HEK293T (cell line): ENCODE data around the gene GLT8D1.
"Not testable (repeated sequence)": the region's sequence is repeated elsewhere in the genome, so short reads cannot be mapped to it uniquely, and the experiment has no call there.

Source experiments
- CTCF ChIA-PET: fragments of 350-600 bp; formaldehyde crosslinking; extraction: SDS; loops from one replicate; lab custom pipeline; 2021; ENCODE audit warnings: antibody characterized with exemption, inconsistent platforms; lab: Yijun Ruan, JAX
- POLR2A ChIA-PET: fragments of 350-600 bp; formaldehyde crosslinking; extraction: SDS; loops from one replicate; lab custom pipeline; 2020; ENCODE audit warnings: antibody characterized with exemption, inconsistent platforms; lab: Yijun Ruan, JAX
- DNase-seq: peaks from one replicate; pipeline ENCODE4 v3.0.0; 2012; ENCODE audit warnings: mixed read lengths; ENCODE audit errors: extremely low spot score
- ARNT ChIP-seq: fragments of 450-650 bp; IDR thresholded peaks from 2 replicates; pipeline ENCODE4 v1.6.1; 2017; ENCODE audit warnings: mild to moderate bottlenecking
- BHLHE40 ChIP-seq: fragments of 450-650 bp; IDR thresholded peaks from 2 replicates; pipeline ENCODE4 v1.6.1; 2016; ENCODE audit warnings: mild to moderate bottlenecking, moderate library complexity, borderline replicate concordance
- CTBP1 ChIP-seq: fragments of 450-650 bp; IDR thresholded peaks from 2 replicates; pipeline ENCODE4 v1.6.1; 2016; ENCODE audit warnings: borderline replicate concordance
- ELF4 ChIP-seq: fragments of 450-650 bp; IDR thresholded peaks from 2 replicates; pipeline ENCODE4 v1.6.1; 2017; ENCODE audit warnings: antibody characterized with exemption
- FOXA1 ChIP-seq: fragments of 450-650 bp; IDR thresholded peaks from 2 replicates; pipeline ENCODE4 v1.6.1; 2016; ENCODE audit warnings: mild to moderate bottlenecking
- FOXK2 ChIP-seq: fragments of 450-650 bp; IDR thresholded peaks from 2 replicates; pipeline ENCODE4 v1.6.1; 2016; ENCODE audit warnings: mild to moderate bottlenecking
- FOXM1 ChIP-seq: fragments of 450-650 bp; IDR thresholded peaks from 2 replicates; pipeline ENCODE4 v1.6.1; 2017; ENCODE audit warnings: mild to moderate bottlenecking, borderline replicate concordance
- HDGF ChIP-seq: fragments of 450-650 bp; IDR thresholded peaks from 2 replicates; pipeline ENCODE4 v1.6.1; 2017; ENCODE audit warnings: antibody characterized with exemption, borderline replicate concordance
- L3MBTL2 ChIP-seq: fragments of 450-650 bp; conservative IDR thresholded peaks from 2 replicates; pipeline ENCODE4 v1.6.1; 2016; ENCODE audit warnings: mild to moderate bottlenecking
- LEF1 ChIP-seq: fragments of 450-650 bp; IDR thresholded peaks from 2 replicates; pipeline ENCODE4 v1.6.1; 2017; ENCODE audit warnings: mild to moderate bottlenecking, borderline replicate concordance
- NFRKB ChIP-seq: fragments of 450-650 bp; IDR thresholded peaks from 2 replicates; pipeline ENCODE4 v1.6.1; 2016; ENCODE audit warnings: mild to moderate bottlenecking, moderate library complexity
- PKNOX1 ChIP-seq: fragments of 450-650 bp; IDR thresholded peaks from 2 replicates; pipeline ENCODE4 v1.6.1; 2016
- SP1 ChIP-seq: fragments of 450-650 bp; IDR thresholded peaks from 2 replicates; pipeline ENCODE4 v1.6.1; 2017
- SUZ12 ChIP-seq: fragments of 450-650 bp; IDR thresholded peaks from 2 replicates; pipeline ENCODE4 v1.6.1; 2016; ENCODE audit warnings: mild to moderate bottlenecking
- TARDBP ChIP-seq: fragments of 450-650 bp; IDR thresholded peaks from 2 replicates; pipeline ENCODE4 v1.6.1; 2016
- ZNF384 ChIP-seq: fragments of 450-650 bp; IDR thresholded peaks from 2 replicates; pipeline ENCODE4 v1.6.1; 2016

Gene GLT8D1

GRCh38 chr3:52739730-52740129 is 34.1 kb upstream of the GLT8D1 start:
- ChIA-PET POLR2A (no interaction called here), CTCF (no interaction called here)
- no peak for DNase-seq

DNA sequence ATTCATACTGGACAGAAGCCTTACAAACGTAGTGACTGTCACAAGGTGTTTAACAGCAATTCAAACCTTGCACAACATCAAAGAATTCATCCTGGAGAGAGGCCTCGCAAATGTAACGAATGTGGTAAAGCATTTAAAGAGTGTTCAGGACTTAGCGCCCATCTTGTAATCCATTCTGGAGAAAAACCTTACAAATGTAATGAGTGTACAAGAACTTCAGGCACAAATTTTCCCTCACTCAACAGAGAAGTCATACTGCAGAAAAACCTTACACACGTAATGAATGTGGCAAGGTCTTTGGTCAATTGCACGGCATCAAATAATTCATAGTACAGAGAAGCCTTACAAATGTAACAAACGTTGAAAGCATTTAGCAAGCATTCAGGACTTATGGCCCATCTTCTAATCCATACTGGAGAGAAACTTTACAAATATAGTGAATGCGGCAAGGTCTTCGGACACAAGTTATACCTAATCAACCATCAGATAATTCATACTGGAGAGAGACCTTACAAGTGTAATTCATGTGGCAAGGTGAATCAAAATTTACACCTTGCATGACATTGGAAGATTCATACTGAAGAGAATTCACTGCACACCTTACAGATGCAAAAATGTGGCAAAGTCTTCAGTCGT is 27.8 kb upstream of the GLT8D1 start:
- CTCF ChIA-PET: no interaction called here
- no peak for TF ChIP-seq SUZ12
- TF ChIP-seq HDGF: no peak
- TF ChIP-seq CTBP1: no peak
- no peak for TF ChIP-seq ELF4
- no peak for TF ChIP-seq L3MBTL2
- TF ChIP-seq FOXK2: no peak
- TF ChIP-seq FOXM1: no peak
- DNase-seq: no peak
- POLR2A ChIA-PET: no interaction called here

More at GRCh38 chr3:52739730-52740129, 34.1 kb upstream of the GLT8D1 start:
- no peak for TF ChIP-seq CTBP1
- no peak for TF ChIP-seq BHLHE40
- TF ChIP-seq FOXM1: no peak
- no peak for TF ChIP-seq NFRKB
- TF ChIP-seq L3MBTL2: no peak
- no peak for TF ChIP-seq SP1
- TF ChIP-seq TARDBP: no peak
- no peak for TF ChIP-seq ELF4
- no peak for TF ChIP-seq ZNF384
- no peak for TF ChIP-seq SUZ12
- no peak for TF ChIP-seq HDGF
- no peak for TF ChIP-seq LEF1
- no peak for TF ChIP-seq FOXA1
- no peak for TF ChIP-seq PKNOX1
- no peak for TF ChIP-seq ARNT
- no peak for TF ChIP-seq FOXK2

DNA sequence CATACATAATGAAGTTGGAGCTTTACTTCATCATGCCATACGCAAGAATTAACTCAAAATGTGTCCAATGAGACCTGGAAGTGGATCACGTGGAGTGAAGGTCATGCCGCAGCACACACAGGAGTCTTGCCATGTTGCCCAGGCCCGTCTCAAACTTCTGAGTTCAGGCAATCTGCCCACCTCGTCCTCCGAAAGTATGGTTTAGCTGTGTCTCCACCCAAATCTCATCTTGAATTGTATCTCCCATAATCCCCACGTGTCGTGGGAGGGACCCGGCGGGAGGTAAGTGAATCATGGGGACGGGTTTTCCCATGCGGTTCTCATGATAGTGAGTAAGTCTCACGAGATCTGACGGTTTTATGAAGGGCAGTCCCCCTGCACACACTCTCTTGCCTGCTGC is 26.0 kb upstream of the GLT8D1 start:
- no peak for DNase-seq
- no peak for TF ChIP-seq FOXK2
- TF ChIP-seq SP1: no peak
- CTCF ChIA-PET: no interaction called here
- POLR2A ChIA-PET: no interaction called here

DNA sequence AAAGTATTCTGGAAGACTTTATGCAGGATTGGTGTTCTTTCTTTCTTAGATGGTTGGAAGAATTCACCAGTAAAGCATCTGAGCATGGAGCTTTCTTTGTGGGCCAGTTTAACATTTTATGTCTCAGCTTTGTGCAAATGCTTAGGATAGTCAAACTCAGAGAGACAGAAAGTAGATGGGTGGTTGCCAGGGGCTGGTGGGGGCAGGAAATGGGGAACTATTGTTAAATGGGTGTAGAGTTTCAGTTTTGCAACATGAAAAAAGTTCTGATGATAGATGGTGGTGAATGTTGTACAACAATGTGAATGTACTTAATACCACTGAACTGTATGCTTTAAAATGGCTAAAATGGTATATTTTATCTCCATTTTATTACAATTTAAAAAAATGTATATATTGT is 25.1 kb upstream of the GLT8D1 start:
- POLR2A ChIA-PET: no interaction called here
- DNase-seq: no peak
- CTCF ChIA-PET: no interaction called here
- TF ChIP-seq ELF4 (no peak), PKNOX1 (no peak), L3MBTL2 (no peak), LEF1 (no peak), SP1 (no peak), BHLHE40 (no peak), ARNT (no peak), ZNF384 (no peak)

GRCh38 chr3:52728753-52729152 is 23.2 kb upstream of the GLT8D1 start:
- DNase-seq, POLR2A ChIA-PET: not testable (repeated sequence)

GRCh38 chr3:52724511-52724910 is 18.9 kb upstream of the GLT8D1 start:
- TF ChIP-seq L3MBTL2 (no peak), CTBP1 (no peak), ZNF384 (no peak), SUZ12 (no peak), LEF1 (no peak), FOXK2 (no peak), FOXA1 (no peak), HDGF (no peak), ARNT (no peak), TARDBP (no peak), BHLHE40 (no peak), ELF4 (no peak), PKNOX1 (no peak), FOXM1 (no peak), SP1 (no peak), NFRKB (no peak)
- POLR2A ChIA-PET: no interaction called here
- DNase-seq: no peak
- CTCF ChIA-PET: no interaction called here

More at GRCh38 chr3:52728753-52729152, 23.2 kb upstream of the GLT8D1 start:
- CTCF ChIA-PET: not testable (repeated sequence)

GRCh38 chr3:52723935-52724334 is 18.3 kb upstream of the GLT8D1 start:
- no peak for TF ChIP-seq NFRKB
- TF ChIP-seq ARNT: no peak
- TF ChIP-seq LEF1: no peak
- no peak for TF ChIP-seq FOXA1
- no peak for TF ChIP-seq SUZ12
- no peak for TF ChIP-seq CTBP1
- TF ChIP-seq FOXK2: no peak
- TF ChIP-seq ZNF384: no peak
- TF ChIP-seq BHLHE40: no peak
- TF ChIP-seq ELF4: no peak
- TF ChIP-seq L3MBTL2: no peak
- TF ChIP-seq TARDBP: no peak
- no peak for TF ChIP-seq SP1
- no peak for TF ChIP-seq FOXM1
- TF ChIP-seq HDGF: no peak
- TF ChIP-seq PKNOX1: no peak
- CTCF ChIA-PET: no interaction called here
- POLR2A ChIA-PET: no interaction called here
- DNase-seq: no peak
